ENCODE data around the gene USP17L20. TPM values are rescaled to one million over a fixed set of nuclear protein-coding genes. Genes with fewer than 3 reads are reported as not detected.
"Not testable (repeated sequence)": the region's sequence is repeated elsewhere in the genome, so short reads cannot be mapped to it uniquely, and the experiment has no call there.

Gene USP17L20, protein sequence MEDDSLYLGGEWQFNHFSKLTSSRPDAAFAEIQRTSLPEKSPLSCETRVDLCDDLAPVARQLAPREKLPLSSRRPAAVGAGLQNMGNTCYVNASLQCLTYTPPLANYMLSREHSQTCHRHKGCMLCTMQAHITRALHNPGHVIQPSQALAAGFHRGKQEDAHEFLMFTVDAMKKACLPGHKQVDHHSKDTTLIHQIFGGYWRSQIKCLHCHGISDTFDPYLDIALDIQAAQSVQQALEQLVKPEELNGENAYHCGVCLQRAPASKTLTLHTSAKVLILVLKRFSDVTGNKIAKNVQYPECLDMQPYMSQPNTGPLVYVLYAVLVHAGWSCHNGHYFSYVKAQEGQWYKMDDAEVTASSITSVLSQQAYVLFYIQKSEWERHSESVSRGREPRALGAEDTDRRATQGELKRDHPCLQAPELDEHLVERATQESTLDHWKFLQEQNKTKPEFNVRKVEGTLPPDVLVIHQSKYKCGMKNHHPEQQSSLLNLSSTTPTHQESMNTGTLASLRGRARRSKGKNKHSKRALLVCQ
- not detected in 2 replicates for total RNA-seq (2021)
- long read RNA-seq = 0 reads

DNA sequence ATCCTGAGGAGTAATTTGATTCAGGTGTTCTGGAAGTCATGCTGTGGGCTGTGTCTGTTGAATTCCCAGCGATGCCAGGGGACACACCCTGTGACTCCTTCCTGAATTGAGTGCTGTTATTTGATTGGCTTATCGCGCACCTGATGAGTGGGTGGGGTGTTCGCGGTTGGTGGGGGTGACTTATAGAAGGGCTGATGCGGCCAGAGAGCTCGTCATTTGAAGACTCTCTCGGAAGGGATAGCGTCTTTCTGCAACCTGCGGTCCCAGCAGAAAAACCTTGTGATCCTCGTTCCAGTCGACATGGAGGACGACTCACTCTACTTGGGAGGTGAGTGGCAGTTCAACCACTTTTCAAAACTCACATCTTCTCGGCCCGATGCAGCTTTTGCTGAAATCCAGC lies at the start of gene USP17L20:
Gene USP17L20, plus strand, starts transcription at position 301 of the 400 bp plus-strand sequence. Its CDS starts 0 bp downstream, at position 301.
- H3K27ac ChIP-seq (ENCODE audit: insufficient read length, low read depth, low read length); H3K14ac ChIP-seq (ENCODE audit: insufficient read depth, low read length); H2BK15ac ChIP-seq (ENCODE audit: low read depth, low read length); H4K20me1 ChIP-seq (ENCODE audit: control insufficient read depth, insufficient read depth, insufficient read length); H3K36me3 Mint-ChIP-seq (ENCODE audit: insufficient read depth in 1 of 3, low read depth in 3 of 3); DNase-seq; H3K4me1 ChIP-seq (ENCODE audit: insufficient read depth, low read length); H2BK120ac ChIP-seq (ENCODE audit: low read depth, low read length, poor library complexity, severe bottlenecking); H3K56ac ChIP-seq (ENCODE audit: insufficient read length, low read depth, low read length); H3K9me3 Mint-ChIP-seq; H3K27me3 ChIP-seq (ENCODE audit: insufficient read depth, low read length); H4K5ac ChIP-seq (ENCODE audit: insufficient read length, low read depth, low read length); H3K79me2 ChIP-seq (ENCODE audit: insufficient read depth, low read length); H2AFZ ChIP-seq (ENCODE audit: low read length); H4K91ac ChIP-seq (ENCODE audit: insufficient read length, low read depth, low read length); H3K18ac ChIP-seq (ENCODE audit: insufficient read length, low read depth, low read length); H3K4ac ChIP-seq (ENCODE audit: low read depth, low read length); H3K23ac ChIP-seq (ENCODE audit: insufficient read length, low read depth, low read length); H2BK5ac ChIP-seq (ENCODE audit: insufficient read length, low read length); H3K4me2 ChIP-seq (ENCODE audit: insufficient read depth, insufficient read length, low read length); H3K27ac Mint-ChIP-seq; H3K27me3 Mint-ChIP-seq (ENCODE audit: low read depth); H4K8ac ChIP-seq (replicated peaks; ENCODE audit: insufficient read length, low read depth, low read length); H3K9me3 ChIP-seq (ENCODE audit: control insufficient read depth, low read depth, low read length); H2BK12ac ChIP-seq (ENCODE audit: insufficient read length, low read depth, low read length); H2BK20ac ChIP-seq (ENCODE audit: low read depth, low read length, poor library complexity, severe bottlenecking); H3K4me3 Mint-ChIP-seq; H3K23me2 ChIP-seq (ENCODE audit: insufficient read length, low read depth, low read length, poor library complexity, severe bottlenecking); H3K4me1 Mint-ChIP-seq; H3K9ac ChIP-seq (ENCODE audit: extremely low read depth, insufficient read length, low read length); H2AK5ac ChIP-seq (ENCODE audit: insufficient read length, low read length); H3K79me1 ChIP-seq (ENCODE audit: insufficient read depth, low read depth, low read length, poor library complexity, severe bottlenecking); H3T11ph ChIP-seq (ENCODE audit: low read length): not testable (repeated sequence)
- WGBS (ENCODE audit: extremely low coverage, insufficient read length, low lambda C conversion rate) = no CpG with 5 or more reads among the region's 15 CpGs

DNA sequence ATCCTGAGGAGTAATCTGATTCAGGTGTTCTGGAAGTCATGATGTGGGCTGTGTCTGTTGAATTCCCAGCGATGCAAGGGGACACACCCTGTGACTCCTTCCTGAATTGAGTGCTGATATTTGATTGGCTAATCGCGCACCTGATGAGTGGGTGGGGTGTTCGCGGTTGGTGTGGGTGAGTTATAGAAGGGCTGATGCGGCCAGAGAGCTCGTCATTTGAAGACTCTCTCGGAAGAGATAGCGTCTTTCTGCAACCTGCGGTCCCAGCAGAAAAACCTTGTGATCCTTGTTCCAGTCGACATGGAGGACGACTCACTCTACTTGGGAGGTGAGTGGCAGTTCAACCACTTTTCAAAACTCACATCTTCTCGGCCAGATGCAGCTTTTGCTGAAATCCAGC lies 47.6 kb upstream of the USP17L20 start, which contains the start of gene USP17L10:
Gene USP17L10, plus strand, starts transcription at position 301 of the 400 bp plus-strand sequence. Its CDS starts 0 bp downstream, at position 301.
- not testable (repeated sequence) for DNase-seq; H3K4me3 Mint-ChIP-seq; H2AK5ac ChIP-seq (ENCODE audit: insufficient read length, low read length); H4K20me1 ChIP-seq (ENCODE audit: control insufficient read depth, insufficient read depth, insufficient read length); H2BK120ac ChIP-seq (ENCODE audit: low read depth, low read length, poor library complexity, severe bottlenecking); H4K91ac ChIP-seq (ENCODE audit: insufficient read length, low read depth, low read length); H2BK5ac ChIP-seq (ENCODE audit: insufficient read length, low read length); H3K27ac Mint-ChIP-seq; H3K4me2 ChIP-seq (ENCODE audit: insufficient read depth, insufficient read length, low read length); H3K18ac ChIP-seq (ENCODE audit: insufficient read length, low read depth, low read length); H3K9ac ChIP-seq (ENCODE audit: extremely low read depth, insufficient read length, low read length); H3K27me3 Mint-ChIP-seq (ENCODE audit: low read depth); H2BK20ac ChIP-seq (ENCODE audit: low read depth, low read length, poor library complexity, severe bottlenecking); H3K79me2 ChIP-seq (ENCODE audit: insufficient read depth, low read length); H3K27ac ChIP-seq (ENCODE audit: insufficient read length, low read depth, low read length); H3K9me3 ChIP-seq (ENCODE audit: control insufficient read depth, low read depth, low read length); H2BK12ac ChIP-seq (ENCODE audit: insufficient read length, low read depth, low read length); H3K14ac ChIP-seq (ENCODE audit: insufficient read depth, low read length); H2AFZ ChIP-seq (ENCODE audit: low read length); H4K8ac ChIP-seq (replicated peaks; ENCODE audit: insufficient read length, low read depth, low read length); H4K5ac ChIP-seq (ENCODE audit: insufficient read length, low read depth, low read length); H3K36me3 Mint-ChIP-seq (ENCODE audit: insufficient read depth in 1 of 3, low read depth in 3 of 3); H3K23me2 ChIP-seq (ENCODE audit: insufficient read length, low read depth, low read length, poor library complexity, severe bottlenecking); H3T11ph ChIP-seq (ENCODE audit: low read length); H3K27me3 ChIP-seq (ENCODE audit: insufficient read depth, low read length); H3K9me3 Mint-ChIP-seq; H3K4ac ChIP-seq (ENCODE audit: low read depth, low read length); H2BK15ac ChIP-seq (ENCODE audit: low read depth, low read length); H3K4me1 Mint-ChIP-seq; H3K79me1 ChIP-seq (ENCODE audit: insufficient read depth, low read depth, low read length, poor library complexity, severe bottlenecking); H3K23ac ChIP-seq (ENCODE audit: insufficient read length, low read depth, low read length); H3K56ac ChIP-seq (ENCODE audit: insufficient read length, low read depth, low read length); H3K4me1 ChIP-seq (ENCODE audit: insufficient read depth, low read length)
- WGBS (ENCODE audit: extremely low coverage, insufficient read length, low lambda C conversion rate) = no CpG with 5 or more reads among the region's 13 CpGs

Measured in H9 (cell line).